GM19438 (cell line): Measurements from ENCODE around the gene SPECC1L.
"Not testable (repeated sequence)": the region's sequence is repeated elsewhere in the genome, so short reads cannot be mapped to it uniquely, and the experiment has no call there.

Source experiments
- ATAC-seq: cut with Tn5 transposase; IDR thresholded peaks from one replicate; pipeline ENCODE4 v1.9.1; 2021; ENCODE audit warnings: low read depth; ENCODE audit not compliant: unreplicated experiment

Gene SPECC1L, protein sequence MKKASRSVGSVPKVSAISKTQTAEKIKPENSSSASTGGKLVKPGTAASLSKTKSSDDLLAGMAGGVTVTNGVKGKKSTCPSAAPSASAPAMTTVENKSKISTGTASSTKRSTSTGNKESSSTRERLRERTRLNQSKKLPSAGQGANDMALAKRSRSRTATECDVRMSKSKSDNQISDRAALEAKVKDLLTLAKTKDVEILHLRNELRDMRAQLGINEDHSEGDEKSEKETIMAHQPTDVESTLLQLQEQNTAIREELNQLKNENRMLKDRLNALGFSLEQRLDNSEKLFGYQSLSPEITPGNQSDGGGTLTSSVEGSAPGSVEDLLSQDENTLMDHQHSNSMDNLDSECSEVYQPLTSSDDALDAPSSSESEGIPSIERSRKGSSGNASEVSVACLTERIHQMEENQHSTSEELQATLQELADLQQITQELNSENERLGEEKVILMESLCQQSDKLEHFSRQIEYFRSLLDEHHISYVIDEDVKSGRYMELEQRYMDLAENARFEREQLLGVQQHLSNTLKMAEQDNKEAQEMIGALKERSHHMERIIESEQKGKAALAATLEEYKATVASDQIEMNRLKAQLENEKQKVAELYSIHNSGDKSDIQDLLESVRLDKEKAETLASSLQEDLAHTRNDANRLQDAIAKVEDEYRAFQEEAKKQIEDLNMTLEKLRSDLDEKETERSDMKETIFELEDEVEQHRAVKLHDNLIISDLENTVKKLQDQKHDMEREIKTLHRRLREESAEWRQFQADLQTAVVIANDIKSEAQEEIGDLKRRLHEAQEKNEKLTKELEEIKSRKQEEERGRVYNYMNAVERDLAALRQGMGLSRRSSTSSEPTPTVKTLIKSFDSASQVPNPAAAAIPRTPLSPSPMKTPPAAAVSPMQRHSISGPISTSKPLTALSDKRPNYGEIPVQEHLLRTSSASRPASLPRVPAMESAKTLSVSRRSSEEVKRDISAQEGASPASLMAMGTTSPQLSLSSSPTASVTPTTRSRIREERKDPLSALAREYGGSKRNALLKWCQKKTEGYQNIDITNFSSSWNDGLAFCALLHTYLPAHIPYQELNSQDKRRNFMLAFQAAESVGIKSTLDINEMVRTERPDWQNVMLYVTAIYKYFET

DNA sequence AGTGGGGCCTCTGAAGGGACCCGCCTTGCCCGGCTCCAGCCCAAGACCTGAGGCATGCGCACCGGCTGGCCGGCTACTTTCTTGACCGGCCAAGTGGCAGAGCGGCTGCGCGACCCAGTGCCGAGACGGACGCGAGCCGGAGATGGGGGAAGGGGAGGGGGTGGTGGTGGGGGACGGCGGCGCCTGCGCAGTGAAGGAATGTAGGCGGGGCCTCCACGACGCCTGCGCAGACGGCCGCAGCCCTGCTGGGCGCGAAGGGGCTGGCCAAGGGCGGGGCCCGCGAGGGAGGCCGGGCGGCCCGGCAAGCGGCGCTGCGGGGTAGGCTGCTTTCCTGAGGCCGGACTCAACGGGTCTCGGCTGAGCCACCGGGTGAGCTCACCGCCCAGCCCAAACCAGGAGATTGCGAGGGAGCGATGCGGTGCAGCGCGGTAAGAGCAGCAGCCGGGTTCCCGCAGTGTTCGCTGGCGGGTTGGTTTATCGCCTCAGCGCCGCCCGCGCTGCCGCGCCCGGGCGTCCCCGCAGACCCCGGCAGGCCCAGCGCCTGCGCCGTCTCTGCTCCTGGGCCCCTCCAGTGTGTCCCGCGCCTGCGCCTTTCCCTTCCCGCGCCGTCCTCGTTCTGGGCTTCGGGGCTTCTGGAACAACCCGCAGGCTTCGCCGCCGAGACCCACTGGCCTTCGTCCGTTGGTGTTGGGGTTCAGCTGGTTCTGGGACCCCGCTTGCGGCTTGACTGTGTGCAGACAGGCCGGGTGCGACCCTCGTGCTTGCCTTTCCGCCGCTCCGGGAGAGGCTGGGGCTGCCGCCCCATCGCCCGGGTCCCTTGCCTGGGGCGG is at the start of gene SPECC1L:
SPECC1L (plus strand) TSS at position 276 of the 830 bp plus-strand sequence. CDS start 31,401 bp downstream, outside the sequence.
- ATAC-seq, result peak; percentile 81

DNA sequence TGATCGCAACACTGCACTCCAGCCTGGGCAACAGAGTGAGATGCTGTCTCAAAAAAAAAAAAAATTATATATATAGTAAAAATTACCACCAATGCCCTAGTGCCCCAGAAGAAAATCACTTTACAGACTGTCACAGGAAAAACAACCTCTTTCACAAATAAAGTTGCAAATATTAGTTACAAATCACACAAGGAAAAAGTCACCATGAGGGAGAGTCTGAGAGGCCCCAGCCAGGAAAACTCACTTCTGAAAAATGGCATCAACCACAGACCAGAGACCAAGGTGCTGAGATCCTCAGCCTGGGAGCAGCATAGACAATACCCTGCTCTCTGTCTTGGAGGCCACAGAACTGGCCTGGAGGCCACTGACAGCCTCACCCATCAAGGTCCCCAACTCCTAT is 46.2 kb upstream of the SPECC1L start:
- no peak for ATAC-seq

DNA sequence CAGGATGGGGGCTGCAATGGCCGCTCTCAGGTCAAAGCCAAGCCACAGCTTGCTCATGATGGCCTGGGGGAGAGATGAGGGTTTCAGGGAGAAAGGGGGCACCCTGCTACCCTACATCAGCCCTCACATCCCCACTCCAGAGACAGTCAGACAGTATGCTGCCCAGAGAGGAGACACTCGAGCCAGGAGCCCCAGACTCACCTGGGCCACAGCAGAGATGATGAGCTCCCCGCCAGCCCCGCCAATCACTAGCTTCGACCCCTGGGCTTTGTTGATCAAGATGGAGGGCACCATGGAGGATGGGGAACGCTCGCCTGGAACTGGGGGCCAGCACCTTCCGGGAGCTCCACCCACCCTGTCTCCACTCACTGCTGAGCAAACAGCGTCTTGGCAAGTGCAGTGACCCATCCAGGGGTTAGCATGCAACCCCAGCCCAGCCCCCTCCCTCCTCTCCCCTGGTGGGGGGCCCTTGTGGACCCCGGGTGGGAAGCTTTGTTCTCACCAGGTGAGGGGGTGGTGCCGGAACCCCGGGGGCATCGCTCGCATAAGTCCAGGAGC is 45.5 kb upstream of the SPECC1L start:
- no peak for ATAC-seq

DNA sequence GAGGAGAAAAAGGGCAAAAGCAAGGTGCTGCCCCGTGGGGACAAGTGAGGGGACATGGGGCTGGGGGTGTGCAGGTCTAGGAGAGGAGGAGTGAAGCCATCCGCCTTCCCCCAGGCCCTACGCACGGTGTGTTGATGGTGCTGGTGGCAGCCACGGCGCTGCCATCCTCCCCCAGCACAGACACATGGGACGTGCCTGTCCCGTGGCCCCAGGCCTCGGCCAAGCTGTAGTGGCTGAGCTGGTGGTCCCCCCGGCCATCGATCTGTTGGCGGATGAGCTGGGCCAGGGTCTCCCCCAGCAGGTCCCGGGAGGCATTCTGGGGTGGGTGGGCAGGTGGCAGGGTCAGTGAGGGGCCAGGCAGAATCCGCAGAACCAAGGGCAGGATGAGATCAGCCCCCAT is 44.7 kb upstream of the SPECC1L start:
- no peak for ATAC-seq

DNA sequence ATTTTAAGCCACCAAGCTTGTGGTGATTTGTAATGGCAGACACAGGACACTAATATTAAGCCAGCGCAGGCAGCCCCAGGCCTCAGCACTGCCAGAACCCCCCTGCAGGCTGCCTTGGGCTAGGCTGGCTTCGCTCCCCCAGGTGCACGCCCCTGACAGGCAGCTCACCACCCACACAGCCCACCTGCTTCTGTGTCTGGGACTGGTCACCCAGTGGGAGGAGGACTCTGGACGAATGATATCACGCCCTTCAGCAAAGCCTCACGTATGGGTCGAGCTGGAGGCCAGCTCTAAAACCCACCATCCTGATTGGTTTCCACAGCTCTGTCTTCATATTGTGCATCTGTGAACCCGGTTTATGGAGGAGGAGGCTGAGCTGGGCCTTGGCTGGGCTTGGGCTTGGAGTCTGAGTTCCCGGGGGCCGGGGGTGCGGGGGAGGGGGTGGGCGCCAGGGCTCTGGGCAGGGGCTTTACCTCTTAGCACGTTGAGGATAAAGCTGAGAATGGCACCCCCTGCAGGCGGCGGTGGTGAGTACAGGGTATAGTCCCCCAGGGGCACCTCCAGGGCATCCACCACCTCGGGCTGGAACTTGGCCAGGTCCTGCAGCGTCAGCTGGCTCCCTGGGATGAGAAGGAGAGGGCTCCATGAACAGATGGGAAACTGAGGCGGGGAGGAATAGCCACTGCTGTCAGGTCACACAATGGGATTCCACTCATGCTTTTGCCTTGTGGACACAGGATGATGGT is 39.5 kb upstream of the SPECC1L start:
- ATAC-seq, result no peak

DNA sequence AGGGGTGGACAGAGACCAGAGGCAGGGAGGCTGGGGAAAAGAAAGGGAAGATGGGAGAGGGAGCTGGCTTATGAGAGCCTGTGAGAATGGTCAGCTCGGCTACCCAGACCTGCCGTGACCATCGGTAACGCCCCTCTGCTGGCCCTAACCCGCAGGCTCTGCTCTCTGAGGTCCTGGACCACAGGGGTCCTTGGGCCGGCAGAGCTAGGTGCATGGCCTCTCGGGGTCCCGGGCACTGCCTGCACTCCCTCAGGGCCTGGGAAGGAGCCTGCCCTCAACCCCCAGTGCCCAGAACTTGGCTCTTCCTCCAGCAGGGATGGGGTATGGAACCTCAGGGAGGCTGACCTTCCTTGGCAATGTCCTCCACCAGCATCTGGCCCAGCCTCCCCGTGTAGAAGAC is 38.9 kb upstream of the SPECC1L start:
- no peak for ATAC-seq

DNA sequence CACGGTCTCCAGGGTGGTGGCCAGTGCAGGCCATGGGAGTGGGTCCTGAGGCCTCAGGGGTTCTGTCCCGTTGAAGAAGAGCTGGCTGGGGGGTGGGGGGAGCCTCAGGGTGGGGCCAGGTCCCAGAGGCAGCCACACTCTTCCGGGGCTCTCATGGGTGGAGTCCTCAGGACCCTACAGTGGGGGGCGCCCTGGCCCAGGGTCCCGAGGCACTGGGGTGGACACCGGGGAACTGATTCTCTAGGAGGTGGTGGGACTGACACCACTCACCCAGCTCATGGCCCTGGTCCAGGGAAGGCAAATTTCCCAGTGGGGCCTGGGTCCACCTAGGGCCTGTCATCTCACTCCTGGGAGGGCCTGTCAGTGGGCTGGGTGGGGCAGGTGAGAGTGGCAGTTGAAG is 38.5 kb upstream of the SPECC1L start:
- no peak for ATAC-seq

DNA sequence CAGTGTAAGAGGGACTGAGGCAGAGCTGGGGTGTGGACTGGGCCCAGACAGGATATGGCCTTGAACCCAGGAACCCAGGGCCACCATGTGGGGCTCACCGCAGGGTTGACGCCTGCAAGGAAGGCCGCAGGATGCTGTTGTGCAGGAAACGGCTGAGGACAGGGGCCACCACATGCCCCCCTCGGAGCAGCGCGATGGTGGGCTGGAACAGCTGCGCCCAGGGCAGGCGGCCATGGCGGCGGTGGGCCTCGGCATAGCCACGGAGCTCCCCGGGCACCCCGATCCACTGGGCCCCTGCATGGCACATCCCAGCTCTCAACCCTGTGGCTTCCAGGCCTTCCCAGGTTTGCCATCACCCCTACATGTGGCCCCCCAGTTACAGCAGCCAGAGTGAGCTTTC is 37.9 kb upstream of the SPECC1L start:
- ATAC-seq, result no peak

DNA sequence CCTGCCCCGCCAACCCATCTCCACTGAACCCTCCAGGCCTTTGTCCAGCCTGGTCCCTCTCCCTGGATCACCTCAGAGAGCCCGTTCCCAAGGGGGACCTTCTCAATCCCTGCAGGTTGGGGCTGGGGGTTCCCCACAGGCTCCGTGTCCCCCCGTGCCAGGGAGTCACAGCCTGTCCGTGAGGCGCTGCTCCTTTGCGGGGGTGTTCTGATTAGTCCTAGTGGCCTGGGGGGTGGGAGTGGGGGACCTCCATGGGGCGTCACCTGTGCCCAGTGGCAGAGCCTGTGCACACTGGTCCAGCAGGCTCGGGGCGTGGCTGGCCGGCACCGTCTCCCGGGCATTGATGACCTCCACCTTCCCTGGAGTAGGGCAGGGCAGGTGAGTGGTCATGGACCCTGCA is 37.4 kb upstream of the SPECC1L start:
- no peak for ATAC-seq

DNA sequence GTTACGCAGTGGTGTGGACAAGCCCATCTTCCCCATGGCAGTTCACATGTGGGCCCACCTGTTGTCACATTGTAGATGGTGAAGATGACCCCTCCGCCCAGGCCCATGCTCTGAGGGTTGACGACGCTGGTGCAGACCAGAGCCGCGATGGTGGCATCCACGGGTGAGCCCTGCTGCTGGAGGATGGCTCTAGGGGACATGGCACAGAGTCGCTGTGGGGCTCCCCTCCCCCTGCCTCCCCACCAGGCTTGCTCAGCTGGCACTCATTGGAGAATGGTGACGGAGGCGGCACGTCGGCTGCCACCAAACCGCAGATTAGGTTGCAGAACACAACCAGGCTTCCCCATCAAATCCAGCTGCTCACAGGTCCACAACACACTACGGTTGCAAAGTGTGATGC is 36.8 kb upstream of the SPECC1L start:
- ATAC-seq, result no peak

DNA sequence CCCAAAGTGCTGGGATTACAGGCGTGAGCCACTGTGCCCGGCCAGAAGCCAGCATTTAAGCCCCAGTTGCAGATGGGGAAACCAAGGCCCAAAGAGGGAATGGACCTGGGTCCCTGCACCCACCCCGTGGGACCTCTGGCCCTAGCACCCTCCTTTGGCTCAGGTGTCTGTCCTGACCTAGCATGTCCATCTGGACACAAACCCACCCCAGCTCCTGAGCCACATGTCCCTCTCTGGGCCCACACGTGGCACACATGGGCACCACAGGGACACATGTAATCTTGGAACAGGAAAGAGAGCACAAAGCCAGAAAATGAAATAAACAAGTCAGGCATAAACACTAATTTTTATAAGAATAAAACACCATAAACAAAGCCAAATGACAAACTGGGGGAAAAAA is 35.3 kb upstream of the SPECC1L start:
- no peak for ATAC-seq

DNA sequence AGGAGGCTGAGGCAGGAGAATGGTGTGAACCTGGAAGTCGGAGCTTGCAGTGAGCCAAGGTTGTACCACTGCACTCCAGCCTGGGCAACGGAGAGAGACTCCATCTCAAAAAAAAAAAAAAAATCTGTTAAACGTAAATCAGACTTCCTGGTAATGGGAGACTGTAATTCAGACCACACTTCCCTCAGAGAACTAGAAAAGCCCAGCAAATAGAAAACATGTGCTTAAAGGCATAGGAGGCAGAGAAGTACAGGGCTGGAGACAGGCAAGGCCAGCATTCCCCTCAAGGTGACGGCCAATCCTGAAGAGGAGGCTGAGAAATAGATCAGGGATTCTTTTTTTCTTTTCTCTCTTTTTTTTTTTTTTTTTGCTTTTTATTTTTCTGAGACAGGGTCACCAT is 34.0 kb upstream of the SPECC1L start:
- no peak for ATAC-seq

DNA sequence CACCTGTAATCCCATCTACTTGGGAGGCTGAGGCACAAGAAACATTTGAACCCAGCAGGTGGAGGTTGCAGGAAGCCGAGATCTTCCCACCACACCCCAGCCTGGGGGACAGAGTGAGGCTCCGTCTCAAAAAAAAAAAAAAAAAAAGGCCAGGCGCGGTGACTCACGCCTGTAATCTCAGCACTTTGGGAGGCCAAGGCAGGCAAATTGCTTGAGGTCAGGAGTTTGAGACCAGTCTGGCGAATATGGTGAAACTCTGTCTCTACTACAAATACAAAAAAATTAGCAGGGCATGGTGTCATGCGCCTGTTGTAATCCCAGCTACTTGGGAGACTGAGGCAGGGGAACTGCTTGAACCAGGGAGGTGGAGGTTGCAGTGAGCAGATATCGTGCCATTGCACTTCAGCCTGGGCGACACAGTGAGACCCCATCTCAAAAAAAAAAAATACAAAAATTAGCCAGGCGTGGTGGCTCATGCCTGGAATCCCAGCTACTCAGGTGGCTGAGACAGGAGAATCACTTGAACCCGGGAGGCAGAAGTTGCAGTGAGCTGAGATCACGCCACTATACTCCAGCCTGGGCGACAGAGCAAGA is 32.4 kb upstream of the SPECC1L start:
- ATAC-seq, result not testable (repeated sequence)

DNA sequence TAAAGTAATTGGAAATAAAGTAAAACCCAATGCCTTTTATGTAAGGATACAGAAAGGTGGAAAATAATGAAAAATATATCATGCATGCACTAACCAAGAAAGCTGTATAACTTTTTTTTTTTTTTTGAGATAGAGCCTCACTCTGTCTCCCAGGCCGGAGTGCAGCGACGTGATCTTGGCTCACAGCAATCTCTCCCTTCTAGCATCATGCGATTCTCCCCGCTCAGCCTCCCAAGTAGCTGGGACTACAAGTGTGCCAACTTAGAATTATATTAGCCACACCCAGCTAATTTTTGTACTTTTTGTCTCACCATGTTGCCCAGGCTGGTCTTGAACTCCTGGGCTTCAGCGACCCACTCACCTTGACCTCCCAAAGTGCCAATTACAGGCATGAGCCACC is 30.2 kb upstream of the SPECC1L start:
- no peak for ATAC-seq

DNA sequence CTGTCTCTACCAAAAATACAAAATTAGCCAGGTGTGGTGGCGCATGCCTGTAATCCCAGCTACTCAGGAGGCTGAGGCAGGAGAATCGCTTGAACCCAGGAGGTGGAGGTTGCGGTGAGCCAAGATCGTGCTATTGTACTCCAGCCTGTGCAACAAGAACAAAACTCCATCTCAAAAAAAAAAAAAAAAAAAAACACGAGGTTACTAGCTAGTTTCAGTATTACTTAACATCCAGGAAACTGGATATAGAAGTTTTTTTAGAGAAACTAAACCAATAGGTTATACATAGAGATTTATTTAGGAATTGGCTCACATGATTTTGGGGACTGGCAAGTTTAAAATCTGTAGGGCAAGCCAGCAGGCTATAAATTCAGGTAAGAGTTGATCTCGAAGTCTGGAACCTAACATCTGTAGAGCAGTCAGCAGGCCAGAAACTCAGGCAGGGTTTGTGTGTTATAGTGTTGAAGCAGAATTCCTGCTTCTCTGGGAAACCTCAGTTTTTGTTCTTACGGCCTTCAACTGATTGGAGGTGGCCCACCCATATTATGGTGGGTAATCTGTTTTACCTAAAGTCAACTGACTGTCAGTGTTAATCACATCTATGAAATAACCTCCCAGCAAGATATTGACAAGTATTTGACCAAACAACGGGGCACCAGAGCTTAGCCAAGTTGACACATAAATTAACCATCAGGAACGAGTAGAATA is 29.5 kb upstream of the SPECC1L start:
- not testable (repeated sequence) for ATAC-seq

DNA sequence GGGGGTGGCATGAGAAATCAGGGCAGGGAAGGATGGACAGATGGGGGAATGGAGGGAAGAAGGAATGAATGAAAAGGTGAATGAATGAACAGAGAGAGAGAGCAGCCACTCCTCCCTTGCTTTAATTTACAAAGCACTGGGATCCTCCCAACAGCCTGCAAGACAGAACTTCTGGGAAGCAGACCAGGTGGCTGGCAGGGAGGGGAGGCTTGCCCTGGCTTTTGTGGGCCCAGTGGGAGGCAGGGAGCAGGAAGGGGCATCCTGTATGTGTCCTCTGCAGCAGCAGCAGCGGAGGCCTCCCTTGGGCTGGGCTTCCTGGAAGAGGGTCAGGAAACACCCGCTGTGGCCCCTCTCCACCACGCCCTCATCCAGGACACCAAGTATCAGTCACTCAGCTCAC is 27.2 kb upstream of the SPECC1L start:
- not testable (repeated sequence) for ATAC-seq

DNA sequence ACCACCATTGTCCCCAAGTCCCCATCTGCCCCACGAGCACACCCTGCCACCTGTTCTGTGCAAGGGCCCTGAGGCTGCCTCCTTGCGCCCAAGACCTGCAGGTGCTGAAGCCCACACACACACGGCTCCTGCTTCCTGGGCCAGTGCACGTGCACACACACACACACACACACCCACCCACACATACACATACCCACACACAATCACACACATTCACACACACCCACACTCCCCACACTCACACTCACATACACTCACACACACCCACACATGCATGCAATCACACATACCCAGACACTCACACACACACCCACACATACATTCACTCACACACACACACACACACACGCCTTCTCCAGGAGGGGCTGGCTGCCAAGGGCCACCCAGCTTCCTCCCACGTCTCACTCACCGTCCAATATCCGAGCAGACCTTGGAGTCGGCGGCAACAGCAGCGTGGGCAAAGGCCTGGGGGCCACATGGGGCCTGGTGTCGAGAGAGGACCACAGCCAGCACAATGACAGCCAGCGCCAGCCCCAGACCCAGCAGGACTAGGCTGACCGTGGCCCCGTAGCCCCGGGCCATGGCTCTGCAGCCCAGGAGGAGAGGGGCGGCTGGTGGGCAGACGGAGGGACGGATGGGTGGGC is 26.4 kb upstream of the SPECC1L start:
- ATAC-seq, result no peak

DNA sequence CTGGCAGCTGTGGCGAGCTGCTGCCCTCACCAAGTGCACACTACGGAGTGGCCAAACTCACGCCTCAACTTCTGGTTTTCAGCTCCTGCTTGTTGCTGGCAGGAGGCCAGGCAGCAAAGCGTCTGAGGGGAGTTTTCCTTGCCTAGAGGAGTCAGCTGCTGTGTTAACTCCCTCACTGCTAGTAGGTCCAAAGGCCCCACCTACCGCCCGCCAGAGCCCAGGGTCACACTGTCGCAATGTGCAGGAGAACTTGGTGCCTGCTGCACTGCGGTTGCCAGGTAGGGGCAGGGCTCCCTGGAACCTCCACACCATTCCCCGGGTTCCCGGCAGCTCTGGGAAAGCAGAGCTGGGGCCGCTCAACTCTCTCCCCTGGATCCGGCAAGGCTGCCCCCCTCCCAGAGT is 25.6 kb upstream of the SPECC1L start, which contains the start of gene GGT5:
GGT5 (minus strand) TSS at position 53 of the 402 bp plus-strand sequence. CDS start 357 bp downstream, outside the sequence.
- not testable (repeated sequence) for ATAC-seq
